GM23338 (cell line): Measurements from ENCODE around the gene PKN3. TPM values are rescaled to one million over a fixed set of nuclear protein-coding genes. Genes with fewer than 3 reads are reported as not detected.

ENCODE experiments used
- ATAC-seq: fragments of 200-7000 bp; cut with Tn5 transposase; 3 replicates; pipeline ENCODE4 v1.9.1; 2020
- DNase-seq: peaks from one replicate; pipeline ENCODE4 v3.0.0-alpha.2; 2015; ENCODE audit warnings: low spot score
- H2AFZ ChIP-seq: fragments of 200-600 bp; sonication (generic); 2 replicates; pipeline ENCODE4 v1.8.0; 2016; ENCODE audit warnings: antibody characterized with exemption, mild to moderate bottlenecking, moderate library complexity
- H3F3A ChIP-seq: fragments of 200-600 bp; sonication (generic); replicated peaks from 2 replicates; pipeline ENCODE4 v1.8.0; 2017; ENCODE audit warnings: antibody characterized with exemption, mixed run types, low read depth
- H3K27ac ChIP-seq: fragments of 200-600 bp; sonication (generic); 2 replicates; pipeline ENCODE4 v1.6.1; 2016; ENCODE audit warnings: low read depth
- H3K27me3 ChIP-seq: fragments of 200-600 bp; sonication (generic); 2 replicates; pipeline ENCODE4 v1.8.0; 2016; ENCODE audit warnings: mild to moderate bottlenecking, mixed run types, moderate library complexity; ENCODE audit not compliant: insufficient read depth
- H3K36me3 ChIP-seq: fragments of 200-600 bp; sonication (generic); 2 replicates; pipeline ENCODE4 v1.8.0; 2016; ENCODE audit warnings: mild to moderate bottlenecking; ENCODE audit not compliant: insufficient read depth
- H3K4me1 ChIP-seq: fragments of 200-600 bp; sonication (generic); 2 replicates; pipeline ENCODE4 v1.8.0; 2016; ENCODE audit warnings: mild to moderate bottlenecking, moderate library complexity; ENCODE audit not compliant: insufficient read depth
- H3K4me2 ChIP-seq: fragments of 200-600 bp; sonication (generic); 2 replicates; pipeline ENCODE4 v1.7.1; 2017; ENCODE audit warnings: mixed run types
- H3K4me3 ChIP-seq: fragments of 200-600 bp; sonication (generic); 2 replicates; pipeline ENCODE4 v1.6.1; 2016; ENCODE audit warnings: mixed run types
- H3K79me2 ChIP-seq: fragments of 200-600 bp; sonication (generic); replicated peaks from 2 replicates; pipeline ENCODE4 v1.8.0; 2017; ENCODE audit warnings: mild to moderate bottlenecking; ENCODE audit not compliant: insufficient read depth
- H3K9me2 ChIP-seq: fragments of 200-600 bp; sonication (generic); 2 replicates; pipeline ENCODE4 v1.8.0; 2017; ENCODE audit not compliant: insufficient read depth
- H4K20me1 ChIP-seq: fragments of 200-600 bp; sonication (generic); replicated peaks from 2 replicates; pipeline ENCODE4 v1.8.0; 2017; ENCODE audit warnings: mild to moderate bottlenecking; ENCODE audit not compliant: insufficient read depth
- H3K27ac Mint-ChIP-seq: 2 replicates; pipeline ENCODE4 v1.8.0; 2020; ENCODE audit warnings: inconsistent platforms, mild to moderate bottlenecking, moderate library complexity, mixed read lengths
- H3K27me3 Mint-ChIP-seq: 3 replicates; pipeline ENCODE4 v1.8.0; 2022; ENCODE audit warnings: low read depth, mild to moderate bottlenecking, moderate library complexity, mixed read lengths, inconsistent platforms; ENCODE audit not compliant: insufficient read depth, poor library complexity
- H3K36me3 Mint-ChIP-seq: 3 replicates; pipeline ENCODE4 v1.8.0; 2021; ENCODE audit warnings: low read depth, mild to moderate bottlenecking, inconsistent platforms, moderate library complexity, mixed read lengths
- H3K4me1 Mint-ChIP-seq: 3 replicates; pipeline ENCODE4 v1.8.0; 2020; ENCODE audit warnings: mild to moderate bottlenecking, inconsistent platforms, mixed read lengths
- H3K4me3 Mint-ChIP-seq: 3 replicates; pipeline ENCODE4 v1.8.0; 2021; ENCODE audit warnings: moderate library complexity, mild to moderate bottlenecking, inconsistent platforms, mixed read lengths
- H3K9me3 Mint-ChIP-seq: 3 replicates; pipeline ENCODE4 v1.8.0; 2020; ENCODE audit warnings: moderate library complexity, mild to moderate bottlenecking, inconsistent platforms, mixed read lengths
- CREB1 ChIP-seq: fragments of 250-450 bp; sonication (Bioruptor Pico); IDR thresholded peaks from 2 replicates; pipeline ENCODE4 v1.5.0; 2020; ENCODE audit warnings: low read depth, mild to moderate bottlenecking, moderate library complexity
- ETS1 ChIP-seq: IDR thresholded peaks from 2 replicates; pipeline ENCODE4 v1.6.1; 2016; ENCODE audit warnings: antibody characterized with exemption
- EZH2phosphoT487 ChIP-seq: fragments of 200-600 bp; sonication (generic); IDR thresholded peaks from one replicate; pipeline ENCODE4 v1.8.1; 2018; ENCODE audit warnings: antibody characterized with exemption; ENCODE audit not compliant: unreplicated experiment
- JUNB ChIP-seq: IDR thresholded peaks from one replicate; pipeline ENCODE4 v1.6.1; 2016; ENCODE audit warnings: antibody characterized with exemption; ENCODE audit not compliant: unreplicated experiment
- STAT1 ChIP-seq: IDR thresholded peaks from one replicate; pipeline ENCODE4 v1.6.1; 2016; ENCODE audit warnings: antibody characterized with exemption; ENCODE audit not compliant: unreplicated experiment
- ZNF114 ChIP-seq: fragments of 250-450 bp; sonication (Bioruptor Pico); IDR thresholded peaks from 2 replicates; pipeline ENCODE4 v1.5.0; 2020; ENCODE audit warnings: mild to moderate bottlenecking, moderate library complexity
- ZNF462 ChIP-seq: fragments of 250-450 bp; sonication (Bioruptor Pico); IDR thresholded peaks from 2 replicates; pipeline ENCODE4 v1.5.0; 2020; ENCODE audit warnings: mild to moderate bottlenecking, moderate library complexity
- polyA plus RNA-seq: library from polyadenylated mRNA; unstranded; fragments of >200 nt; fragmentation: Nextera tagmentation; extraction: Ambion mirVana; gene quantifications from 2 replicates; pipeline ENCODE4 v1.2.1, GENCODE V29; 2016
- total RNA-seq: library from RNA; depleted of rRNA; stranded (reverse); fragments of >200 nt; shearing (Covaris generic); gene quantifications from 2 replicates; pipeline ENCODE4 v1.2.3, GENCODE V29; 2014
- TF ChIP-seq, protein P1 (sequence below), 2 experiments: fragments of 200-600 bp in 1 of 2; sonication (generic) in 1 of 2; conservative IDR thresholded peaks; 2 replicates each; pipeline versions ENCODE4 v1.5.1 to v1.6.1; 2016 to 2017; ENCODE audit warnings: antibody characterized with exemption in 2 of 2, low read depth in 2 of 2, mild to moderate bottlenecking in 2 of 2, moderate library complexity in 1 of 2
- TF ChIP-seq, protein P2 (sequence below): IDR thresholded peaks from one replicate; pipeline ENCODE4 v1.6.1; 2018; ENCODE audit warnings: antibody characterized with exemption; ENCODE audit not compliant: unreplicated experiment

PKN3 gene
- total and polyA plus RNA-seq, 2 experiments from 2014 or later, result 6.2 to 17.7 TPM

- TF ChIP-seq ZNF114, result no peak
- TF ChIP-seq, protein P1, sequence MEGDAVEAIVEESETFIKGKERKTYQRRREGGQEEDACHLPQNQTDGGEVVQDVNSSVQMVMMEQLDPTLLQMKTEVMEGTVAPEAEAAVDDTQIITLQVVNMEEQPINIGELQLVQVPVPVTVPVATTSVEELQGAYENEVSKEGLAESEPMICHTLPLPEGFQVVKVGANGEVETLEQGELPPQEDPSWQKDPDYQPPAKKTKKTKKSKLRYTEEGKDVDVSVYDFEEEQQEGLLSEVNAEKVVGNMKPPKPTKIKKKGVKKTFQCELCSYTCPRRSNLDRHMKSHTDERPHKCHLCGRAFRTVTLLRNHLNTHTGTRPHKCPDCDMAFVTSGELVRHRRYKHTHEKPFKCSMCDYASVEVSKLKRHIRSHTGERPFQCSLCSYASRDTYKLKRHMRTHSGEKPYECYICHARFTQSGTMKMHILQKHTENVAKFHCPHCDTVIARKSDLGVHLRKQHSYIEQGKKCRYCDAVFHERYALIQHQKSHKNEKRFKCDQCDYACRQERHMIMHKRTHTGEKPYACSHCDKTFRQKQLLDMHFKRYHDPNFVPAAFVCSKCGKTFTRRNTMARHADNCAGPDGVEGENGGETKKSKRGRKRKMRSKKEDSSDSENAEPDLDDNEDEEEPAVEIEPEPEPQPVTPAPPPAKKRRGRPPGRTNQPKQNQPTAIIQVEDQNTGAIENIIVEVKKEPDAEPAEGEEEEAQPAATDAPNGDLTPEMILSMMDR (conservative IDR thresholded peaks at IDR 0.05; ENCODE audit: low read depth in 2 of 2), result no peak
- H2AFZ ChIP-seq, result no peak overlapping the region
- peaks cover 14% of the 10 kb centered on the region for H3K27me3 Mint-ChIP-seq
- H3K79me2 ChIP-seq, result no peaks in the 10 kb centered on the region
- DNase-seq, result no peak
- no peaks in the 10 kb centered on the region for H3K27me3 ChIP-seq
- no peaks in the 10 kb centered on the region; the same call in 2 of the 3 replicates for H3K4me1 Mint-ChIP-seq
- ATAC-seq, result no peak
- H3K9me3 Mint-ChIP-seq, result no peaks in the 10 kb centered on the region
- no peak overlapping the region for H3K4me3 Mint-ChIP-seq
- no peak overlapping the region for H3K27ac Mint-ChIP-seq
- no peaks in the 10 kb centered on the region; the same call in 1 of the 2 replicates for H4K20me1 ChIP-seq
- H3F3A ChIP-seq, result no peaks in the 10 kb centered on the region
- H3K9me2 ChIP-seq, result no peaks in the 10 kb centered on the region
- H3K36me3 Mint-ChIP-seq, result peaks cover 5% of the 10 kb centered on the region; the same call in 2 of the 3 replicates
- H3K4me3 ChIP-seq, result no peak overlapping the region
- H3K27ac ChIP-seq, result no peak overlapping the region
- no peaks in the 10 kb centered on the region for H3K4me1 ChIP-seq
- no peak overlapping the region for H3K4me2 ChIP-seq
- H3K36me3 ChIP-seq, result no peaks in the 10 kb centered on the region
Measured at GRCh38 chr9:128715436-128715750, 13.1 kb downstream of the PKN3 start.

DNA sequence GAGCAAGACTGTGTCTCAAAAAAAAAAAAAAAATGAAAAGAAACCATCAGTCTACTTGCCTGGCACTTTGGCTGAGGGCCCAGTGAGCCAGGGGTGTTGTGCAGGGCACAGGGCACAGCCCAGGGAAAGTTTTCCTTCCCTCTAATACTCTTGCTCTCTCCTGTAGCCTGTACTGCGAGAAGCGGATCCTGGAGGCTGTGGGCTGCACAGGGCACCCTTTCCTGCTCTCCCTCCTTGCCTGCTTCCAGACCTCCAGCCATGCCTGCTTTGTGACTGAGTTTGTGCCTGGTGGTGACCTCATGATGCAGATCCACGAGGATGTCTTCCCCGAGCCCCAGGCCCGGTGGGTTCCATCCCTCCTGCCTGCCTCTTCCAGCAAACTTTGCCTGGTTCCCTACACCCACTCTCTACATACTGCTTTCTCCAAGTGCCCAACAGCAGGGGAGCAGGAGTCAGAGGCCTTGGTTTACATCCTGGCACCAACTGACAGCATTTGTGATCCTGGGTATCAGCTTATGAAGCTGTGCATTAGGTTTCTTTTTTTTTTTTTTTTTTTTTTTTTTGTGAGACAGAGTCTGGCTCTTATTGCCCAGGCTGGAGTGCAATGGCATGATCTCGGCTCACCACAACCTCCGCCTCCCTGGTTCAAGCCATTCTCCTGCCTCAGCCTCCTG lies 14.4 kb downstream of the PKN3 start:
- no peaks in the 10 kb centered on the region for H3K36me3 ChIP-seq
- DNase-seq (no peak), ATAC-seq (no peak)
- no peak overlapping the region for H3K4me3 ChIP-seq
- H4K20me1 ChIP-seq, result no peaks in the 10 kb centered on the region; the same call in 1 of the 2 replicates
- H3K79me2 ChIP-seq, result no peaks in the 10 kb centered on the region
- Mint-ChIP-seq H3K4me1 (no peaks in the 10 kb centered on the region; the same call in 2 of the 3 replicates), H3K4me3 (no peak overlapping the region), H3K27ac (no peak overlapping the region), H3K9me3 (no peaks in the 10 kb centered on the region), H3K36me3 (peaks cover 9% of the 10 kb centered on the region), H3K27me3 (peaks cover 15% of the 10 kb centered on the region)
- H3F3A ChIP-seq, result no peaks in the 10 kb centered on the region
- H2AFZ ChIP-seq, result no peak overlapping the region
- no peaks in the 10 kb centered on the region for H3K4me1 ChIP-seq
- H3K27ac ChIP-seq, result no peak overlapping the region
- H3K9me2 ChIP-seq, result no peaks in the 10 kb centered on the region
- no peak overlapping the region for H3K4me2 ChIP-seq
- H3K27me3 ChIP-seq, result no peaks in the 10 kb centered on the region
- TF ChIP-seq ETS1 (no peak), ZNF462 (CRISPR knock-in tag) (no peak), STAT1 (no peak), EZH2phosphoT487 (no peak), CREB1 (CRISPR knock-in tag) (no peak), JUNB (no peak)
- TF ChIP-seq, protein P2, sequence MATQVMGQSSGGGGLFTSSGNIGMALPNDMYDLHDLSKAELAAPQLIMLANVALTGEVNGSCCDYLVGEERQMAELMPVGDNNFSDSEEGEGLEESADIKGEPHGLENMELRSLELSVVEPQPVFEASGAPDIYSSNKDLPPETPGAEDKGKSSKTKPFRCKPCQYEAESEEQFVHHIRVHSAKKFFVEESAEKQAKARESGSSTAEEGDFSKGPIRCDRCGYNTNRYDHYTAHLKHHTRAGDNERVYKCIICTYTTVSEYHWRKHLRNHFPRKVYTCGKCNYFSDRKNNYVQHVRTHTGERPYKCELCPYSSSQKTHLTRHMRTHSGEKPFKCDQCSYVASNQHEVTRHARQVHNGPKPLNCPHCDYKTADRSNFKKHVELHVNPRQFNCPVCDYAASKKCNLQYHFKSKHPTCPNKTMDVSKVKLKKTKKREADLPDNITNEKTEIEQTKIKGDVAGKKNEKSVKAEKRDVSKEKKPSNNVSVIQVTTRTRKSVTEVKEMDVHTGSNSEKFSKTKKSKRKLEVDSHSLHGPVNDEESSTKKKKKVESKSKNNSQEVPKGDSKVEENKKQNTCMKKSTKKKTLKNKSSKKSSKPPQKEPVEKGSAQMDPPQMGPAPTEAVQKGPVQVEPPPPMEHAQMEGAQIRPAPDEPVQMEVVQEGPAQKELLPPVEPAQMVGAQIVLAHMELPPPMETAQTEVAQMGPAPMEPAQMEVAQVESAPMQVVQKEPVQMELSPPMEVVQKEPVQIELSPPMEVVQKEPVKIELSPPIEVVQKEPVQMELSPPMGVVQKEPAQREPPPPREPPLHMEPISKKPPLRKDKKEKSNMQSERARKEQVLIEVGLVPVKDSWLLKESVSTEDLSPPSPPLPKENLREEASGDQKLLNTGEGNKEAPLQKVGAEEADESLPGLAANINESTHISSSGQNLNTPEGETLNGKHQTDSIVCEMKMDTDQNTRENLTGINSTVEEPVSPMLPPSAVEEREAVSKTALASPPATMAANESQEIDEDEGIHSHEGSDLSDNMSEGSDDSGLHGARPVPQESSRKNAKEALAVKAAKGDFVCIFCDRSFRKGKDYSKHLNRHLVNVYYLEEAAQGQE, result no peak
